Measurements from ENCODE around the gene TP53RK. TPM values are rescaled to one million over a fixed set of nuclear protein-coding genes. Genes with fewer than 3 reads are reported as not detected.

The TP53RK gene
- total RNA-seq, 1 donor from 2014 or later = 11.9 TPM

- Histone ChIP-seq H3K27me3 (ENCODE audit: low read depth) (no peaks in the 10 kb centered on the region), H3K4me1 (no peaks in the 10 kb centered on the region), H3K27ac (no peak overlapping the region), H3K4me3 (no peak overlapping the region), H3K9me3 (no peaks in the 10 kb centered on the region), H3K36me3 (no peaks in the 10 kb centered on the region)
- no peak for ATAC-seq
- intact Hi-C loops (cut with DNase I) = no loop called here
- no peak for TF ChIP-seq CTCF (IDR thresholded peaks at IDR 0.05)
- DNase-seq = no peak
Observed at GRCh38 chr20:46636514-46636913, 52.7 kb downstream of the TP53RK start.

GRCh38 chr20:46635514-46636136 lies 53.6 kb downstream of the TP53RK start:
- no peaks in the 10 kb centered on the region for H3K36me3 ChIP-seq
- no peak overlapping the region for H3K27ac ChIP-seq
- ATAC-seq (no peak), DNase-seq (no peak)
- no peak for TF ChIP-seq CTCF (IDR thresholded peaks at IDR 0.05)
- no peak overlapping the region for H3K4me3 ChIP-seq
- intact Hi-C loops (cut with DNase I) = no loop called here
- no peaks in the 10 kb centered on the region for H3K27me3 ChIP-seq (ENCODE audit: low read depth)
- H3K9me3 ChIP-seq = no peaks in the 10 kb centered on the region
- H3K4me1 ChIP-seq = no peaks in the 10 kb centered on the region

- no peaks in the 10 kb centered on the region for H3K27me3 ChIP-seq (ENCODE audit: low read depth)
- ATAC-seq (no peak), DNase-seq (no peak)
- peaks cover 9% of the 10 kb centered on the region for H3K9me3 ChIP-seq
- no peaks in the 10 kb centered on the region for H3K36me3 ChIP-seq
- no peak overlapping the region for H3K4me3 ChIP-seq
- TF ChIP-seq CTCF (IDR thresholded peaks at IDR 0.05) = no peak
- no peaks in the 10 kb centered on the region for H3K4me1 ChIP-seq
- no peak overlapping the region for H3K27ac ChIP-seq
- intact Hi-C loops (cut with DNase I) = no loop called here
Observed at GRCh38 chr20:46634528-46634927, 54.7 kb downstream of the TP53RK start.

Other genes with a start within 250 kb of the TP53RK start
- 4.7 TPM for gene ZNF334, start 175.9 kb downstream of the TP53RK start, total RNA-seq
- not detected for gene OCSTAMP, start 138.8 kb downstream of the TP53RK start, total RNA-seq
- 2.0 TPM for gene SLC13A3, start 38.0 kb downstream of the TP53RK start, total RNA-seq
- 11.5 TPM for gene SLC2A10, start 20.2 kb upstream of the TP53RK start, total RNA-seq
- 3.5 TPM for gene EYA2, start 205.4 kb upstream of the TP53RK start, total RNA-seq

Measured in lower lobe of right lung (tissue), 2 donors.